ENCODE measurements around the gene ADPRHL1. TPM values are rescaled to one million over a fixed set of nuclear protein-coding genes. Genes with fewer than 3 reads are reported as not detected.

Gene ADPRHL1
- total and polyA plus RNA-seq, 4 donors, result 0.28 to 0.67 (median 0.55) TPM

DNA sequence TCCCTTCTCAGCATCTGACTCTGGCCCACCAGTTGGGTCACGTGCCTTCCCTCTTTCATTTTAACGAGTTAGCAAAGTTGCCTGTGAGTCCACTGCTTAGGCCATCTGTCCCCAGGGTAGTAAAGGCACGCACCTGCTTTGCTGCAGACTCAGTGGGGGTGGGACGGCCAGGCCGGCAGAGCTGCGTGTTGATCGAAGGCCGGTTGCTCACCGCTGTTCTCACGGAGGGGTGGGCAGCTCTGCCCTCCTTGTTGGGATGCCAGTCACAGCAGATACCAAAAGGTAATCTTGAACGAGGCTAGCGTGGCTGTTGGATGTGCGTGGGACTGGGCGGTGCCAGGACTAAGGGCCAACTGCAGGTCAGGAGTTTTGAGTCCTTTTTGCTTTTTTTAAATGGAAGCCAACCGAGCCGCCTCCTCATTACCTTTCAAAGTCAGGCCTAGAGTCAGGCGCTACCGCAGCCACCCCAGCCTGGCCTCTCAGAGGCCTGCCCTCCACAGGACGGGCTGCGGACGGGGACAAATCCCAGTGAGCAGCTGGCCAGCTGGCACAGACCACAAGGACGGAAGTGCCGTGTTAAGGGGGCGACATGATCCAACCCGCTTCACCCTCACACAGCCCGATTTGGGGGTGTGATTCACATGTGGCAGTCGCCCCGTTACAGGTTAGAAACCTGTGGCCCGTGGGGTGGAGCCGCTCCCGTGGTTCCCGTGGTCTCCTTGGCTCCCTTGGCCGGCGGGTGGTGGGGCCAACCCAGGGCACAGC is 20.6 kb downstream of the ADPRHL1 start:
- H3K27ac ChIP-seq (ENCODE audit: low read depth in 1 of 2, low read length in 2 of 2), result no peak overlapping the region
- no peak overlapping the region for H3K9ac ChIP-seq (ENCODE audit: low read depth in 1 of 2, low read length in 2 of 2)
- TF ChIP-seq HNF4G (IDR thresholded peaks at IDR 0.05) (no peak), NR2F2 (IDR thresholded peaks at IDR 0.05) (no peak), EGR1 (IDR thresholded peaks at IDR 0.05; ENCODE audit: low read depth in 2 of 2) (no peak), RXRA (IDR thresholded peaks at IDR 0.05) (no peak)
- TF ChIP-seq, protein P1, sequence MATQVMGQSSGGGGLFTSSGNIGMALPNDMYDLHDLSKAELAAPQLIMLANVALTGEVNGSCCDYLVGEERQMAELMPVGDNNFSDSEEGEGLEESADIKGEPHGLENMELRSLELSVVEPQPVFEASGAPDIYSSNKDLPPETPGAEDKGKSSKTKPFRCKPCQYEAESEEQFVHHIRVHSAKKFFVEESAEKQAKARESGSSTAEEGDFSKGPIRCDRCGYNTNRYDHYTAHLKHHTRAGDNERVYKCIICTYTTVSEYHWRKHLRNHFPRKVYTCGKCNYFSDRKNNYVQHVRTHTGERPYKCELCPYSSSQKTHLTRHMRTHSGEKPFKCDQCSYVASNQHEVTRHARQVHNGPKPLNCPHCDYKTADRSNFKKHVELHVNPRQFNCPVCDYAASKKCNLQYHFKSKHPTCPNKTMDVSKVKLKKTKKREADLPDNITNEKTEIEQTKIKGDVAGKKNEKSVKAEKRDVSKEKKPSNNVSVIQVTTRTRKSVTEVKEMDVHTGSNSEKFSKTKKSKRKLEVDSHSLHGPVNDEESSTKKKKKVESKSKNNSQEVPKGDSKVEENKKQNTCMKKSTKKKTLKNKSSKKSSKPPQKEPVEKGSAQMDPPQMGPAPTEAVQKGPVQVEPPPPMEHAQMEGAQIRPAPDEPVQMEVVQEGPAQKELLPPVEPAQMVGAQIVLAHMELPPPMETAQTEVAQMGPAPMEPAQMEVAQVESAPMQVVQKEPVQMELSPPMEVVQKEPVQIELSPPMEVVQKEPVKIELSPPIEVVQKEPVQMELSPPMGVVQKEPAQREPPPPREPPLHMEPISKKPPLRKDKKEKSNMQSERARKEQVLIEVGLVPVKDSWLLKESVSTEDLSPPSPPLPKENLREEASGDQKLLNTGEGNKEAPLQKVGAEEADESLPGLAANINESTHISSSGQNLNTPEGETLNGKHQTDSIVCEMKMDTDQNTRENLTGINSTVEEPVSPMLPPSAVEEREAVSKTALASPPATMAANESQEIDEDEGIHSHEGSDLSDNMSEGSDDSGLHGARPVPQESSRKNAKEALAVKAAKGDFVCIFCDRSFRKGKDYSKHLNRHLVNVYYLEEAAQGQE (IDR thresholded peaks at IDR 0.05), result no peak
- TF ChIP-seq, protein P2, sequence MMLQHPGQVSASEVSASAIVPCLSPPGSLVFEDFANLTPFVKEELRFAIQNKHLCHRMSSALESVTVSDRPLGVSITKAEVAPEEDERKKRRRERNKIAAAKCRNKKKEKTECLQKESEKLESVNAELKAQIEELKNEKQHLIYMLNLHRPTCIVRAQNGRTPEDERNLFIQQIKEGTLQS (IDR thresholded peaks at IDR 0.05), result no peak
- TF ChIP-seq, protein P3, sequence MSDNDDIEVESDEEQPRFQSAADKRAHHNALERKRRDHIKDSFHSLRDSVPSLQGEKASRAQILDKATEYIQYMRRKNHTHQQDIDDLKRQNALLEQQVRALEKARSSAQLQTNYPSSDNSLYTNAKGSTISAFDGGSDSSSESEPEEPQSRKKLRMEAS (IDR thresholded peaks at IDR 0.05), result no peak
- H3K9me3 ChIP-seq (ENCODE audit: control insufficient read depth in 4 of 4, low read length in 3 of 4), result no peaks in the 10 kb centered on the region
- no peaks in the 10 kb centered on the region for H3K36me3 ChIP-seq (ENCODE audit: control insufficient read depth in 4 of 4, insufficient read depth in 3 of 4, low read depth in 1 of 4, low read length in 3 of 4)
- no peak overlapping the region for H3K4me3 ChIP-seq (ENCODE audit: low read depth in 1 of 3, low read length in 3 of 3)
- DNase-seq (ENCODE audit: low spot score), result no peak
- WGBS, result 92% methylated on average over 34 of the region's 34 CpGs
- no peaks in the 10 kb centered on the region for H3K27me3 ChIP-seq (ENCODE audit: control insufficient read depth in 4 of 4, insufficient read depth in 4 of 4, low read length in 3 of 4)
- H3K4me1 ChIP-seq (ENCODE audit: control insufficient read depth in 4 of 4, insufficient read depth in 4 of 4, low read length in 3 of 4), result peaks cover 2 to 7% (median 4%) of the 10 kb centered on the region in 4 donors

DNA sequence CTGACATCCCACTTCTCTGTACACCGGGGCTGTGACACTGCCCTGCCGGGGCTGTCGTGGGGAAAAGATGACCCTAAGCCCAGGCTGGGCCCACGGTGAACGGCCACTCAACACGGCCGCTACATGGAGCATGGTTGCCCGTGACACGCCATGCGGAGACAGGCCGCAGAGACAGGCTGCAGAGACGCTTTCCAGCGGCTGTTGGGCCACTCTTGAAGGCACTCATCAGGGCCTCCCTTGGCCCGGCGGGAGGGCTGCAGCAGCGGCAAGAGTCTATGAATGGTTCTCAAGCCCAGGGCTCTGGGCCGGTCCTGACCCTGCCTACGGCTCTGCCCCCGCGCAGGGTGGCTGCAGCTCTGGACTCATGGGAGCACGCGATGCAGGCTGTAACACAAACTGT is 22.1 kb downstream of the ADPRHL1 start:
- Histone ChIP-seq H3K27ac (ENCODE audit: low read depth in 1 of 2, low read length in 2 of 2) (no peak overlapping the region), H3K4me3 (ENCODE audit: low read depth in 1 of 3, low read length in 3 of 3) (no peak overlapping the region), H3K27me3 (ENCODE audit: control insufficient read depth in 4 of 4, insufficient read depth in 4 of 4, low read length in 3 of 4) (no peaks in the 10 kb centered on the region), H3K9me3 (ENCODE audit: control insufficient read depth in 4 of 4, low read length in 3 of 4) (no peaks in the 10 kb centered on the region), H3K9ac (ENCODE audit: low read depth in 1 of 2, low read length in 2 of 2) (no peak overlapping the region), H3K4me1 (ENCODE audit: control insufficient read depth in 4 of 4, insufficient read depth in 4 of 4, low read length in 3 of 4) (no peaks in the 10 kb centered on the region), H3K36me3 (ENCODE audit: control insufficient read depth in 4 of 4, insufficient read depth in 3 of 4, low read depth in 1 of 4, low read length in 3 of 4) (no peaks in the 10 kb centered on the region)
- 96% methylated on average over 22 of the region's 22 CpGs for WGBS
- DNase-seq (ENCODE audit: low spot score), result no peak
- TF ChIP-seq RXRA (IDR thresholded peaks at IDR 0.05) (no peak), JUND (IDR thresholded peaks at IDR 0.05) (no peak), FOXA2 (IDR thresholded peaks at IDR 0.05) (no peak), SP1 (IDR thresholded peaks at IDR 0.05) (no peak), HNF4G (IDR thresholded peaks at IDR 0.05) (no peak), YY1 (IDR thresholded peaks at IDR 0.05) (no peak), TAF1 (conservative IDR thresholded peaks at IDR 0.05) (no peak)
- TF ChIP-seq, protein P1 (IDR thresholded peaks at IDR 0.05), result no peak
- TF ChIP-seq, protein P2 (IDR thresholded peaks at IDR 0.05), result no peak
- TF ChIP-seq, protein P4, sequence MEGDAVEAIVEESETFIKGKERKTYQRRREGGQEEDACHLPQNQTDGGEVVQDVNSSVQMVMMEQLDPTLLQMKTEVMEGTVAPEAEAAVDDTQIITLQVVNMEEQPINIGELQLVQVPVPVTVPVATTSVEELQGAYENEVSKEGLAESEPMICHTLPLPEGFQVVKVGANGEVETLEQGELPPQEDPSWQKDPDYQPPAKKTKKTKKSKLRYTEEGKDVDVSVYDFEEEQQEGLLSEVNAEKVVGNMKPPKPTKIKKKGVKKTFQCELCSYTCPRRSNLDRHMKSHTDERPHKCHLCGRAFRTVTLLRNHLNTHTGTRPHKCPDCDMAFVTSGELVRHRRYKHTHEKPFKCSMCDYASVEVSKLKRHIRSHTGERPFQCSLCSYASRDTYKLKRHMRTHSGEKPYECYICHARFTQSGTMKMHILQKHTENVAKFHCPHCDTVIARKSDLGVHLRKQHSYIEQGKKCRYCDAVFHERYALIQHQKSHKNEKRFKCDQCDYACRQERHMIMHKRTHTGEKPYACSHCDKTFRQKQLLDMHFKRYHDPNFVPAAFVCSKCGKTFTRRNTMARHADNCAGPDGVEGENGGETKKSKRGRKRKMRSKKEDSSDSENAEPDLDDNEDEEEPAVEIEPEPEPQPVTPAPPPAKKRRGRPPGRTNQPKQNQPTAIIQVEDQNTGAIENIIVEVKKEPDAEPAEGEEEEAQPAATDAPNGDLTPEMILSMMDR (IDR thresholded peaks at IDR 0.05; ENCODE audit: low read depth, low read length, missing input control), result no peak
